HCT116 (cell line): ENCODE results near the gene CFAP43.

Source experiments
- ATF3 ChIP-seq: IDR thresholded peaks from 2 replicates; pipeline ENCODE4 v1.6.1; 2012
- CTCF ChIP-seq, 3 experiments: fragments of 200-600 bp in 1 of 3; sonication (generic) in 1 of 3; IDR thresholded peaks in 2 of 3; conservative IDR thresholded peaks in 1 of 3; 2 replicates each; pipeline ENCODE4 v1.5.1; 2012 to 2017; ENCODE audit warnings: low read depth in 2 of 3, low read length in 2 of 3, antibody characterized with exemption in 1 of 3, borderline replicate concordance in 1 of 3, control low read depth in 1 of 3, mild to moderate bottlenecking in 1 of 3, mixed read lengths in 1 of 3, mixed run types in 1 of 3, moderate library complexity in 1 of 3; ENCODE audit not compliant: insufficient read depth in 1 of 3
- EZH2 ChIP-seq: fragments of 200-600 bp; sonication (generic); IDR thresholded peaks from 2 replicates; pipeline ENCODE4 v1.6.1; 2017; ENCODE audit warnings: antibody characterized with exemption, mixed run types
- EZH2phosphoT487 ChIP-seq: fragments of 200-600 bp; IDR thresholded peaks from 2 replicates; pipeline ENCODE4 v1.6.1; 2018; ENCODE audit warnings: antibody characterized with exemption, borderline replicate concordance
- FOSL1 ChIP-seq: IDR thresholded peaks from 2 replicates; pipeline ENCODE4 v1.6.1; 2012; ENCODE audit warnings: low read depth
- POLR2AphosphoS5 ChIP-seq: IDR thresholded peaks from 2 replicates; pipeline ENCODE4 v1.6.1; 2011; ENCODE audit warnings: mild to moderate bottlenecking, low read depth, low read length, moderate library complexity
- SIN3A ChIP-seq: IDR thresholded peaks from 2 replicates; pipeline ENCODE4 v1.6.1; 2012; ENCODE audit warnings: low read depth
- YY1 ChIP-seq: IDR thresholded peaks from 2 replicates; pipeline ENCODE4 v1.6.1; 2011; ENCODE audit warnings: low read length, low read depth, moderate library complexity, mild to moderate bottlenecking; ENCODE audit not compliant: insufficient replicate concordance; ENCODE audit errors: extremely low read depth
- ZNF274 ChIP-seq: fragments of 200-500 bp; sonication (Bioruptor generic); IDR thresholded peaks from 2 replicates; pipeline ENCODE4 v1.6.1; 2014; ENCODE audit warnings: mild to moderate bottlenecking, low read depth, low read length, inconsistent platforms

GRCh38 chr10:104208730-104209129 lies 23.4 kb downstream of the CFAP43 start:
- no peak for TF ChIP-seq CTCF (IDR thresholded peaks at IDR 0.05 in 2 of 3, conservative IDR thresholded peaks at IDR 0.05 in 1 of 3; ENCODE audit: borderline replicate concordance in 1 of 3, insufficient read depth in 1 of 3, low read depth in 2 of 3, low read length in 2 of 3)
- no peak for TF ChIP-seq EZH2phosphoT487
- no peak for TF ChIP-seq POLR2AphosphoS5
- TF ChIP-seq EZH2: no peak
- TF ChIP-seq SIN3A: no peak
- no peak for TF ChIP-seq FOSL1
- TF ChIP-seq ATF3: no peak
- TF ChIP-seq ZNF274: no peak
- no peak for TF ChIP-seq YY1
